Embryonic facial prominence (tissue), 1 donor: Measurements from ENCODE around the gene FAF1.

ENCODE experiments used
- DNase-seq: peaks from one replicate; pipeline ENCODE4 v3.0.0-alpha.2; 2016; ENCODE audit errors: extremely low spot score

Gene FAF1

DNA sequence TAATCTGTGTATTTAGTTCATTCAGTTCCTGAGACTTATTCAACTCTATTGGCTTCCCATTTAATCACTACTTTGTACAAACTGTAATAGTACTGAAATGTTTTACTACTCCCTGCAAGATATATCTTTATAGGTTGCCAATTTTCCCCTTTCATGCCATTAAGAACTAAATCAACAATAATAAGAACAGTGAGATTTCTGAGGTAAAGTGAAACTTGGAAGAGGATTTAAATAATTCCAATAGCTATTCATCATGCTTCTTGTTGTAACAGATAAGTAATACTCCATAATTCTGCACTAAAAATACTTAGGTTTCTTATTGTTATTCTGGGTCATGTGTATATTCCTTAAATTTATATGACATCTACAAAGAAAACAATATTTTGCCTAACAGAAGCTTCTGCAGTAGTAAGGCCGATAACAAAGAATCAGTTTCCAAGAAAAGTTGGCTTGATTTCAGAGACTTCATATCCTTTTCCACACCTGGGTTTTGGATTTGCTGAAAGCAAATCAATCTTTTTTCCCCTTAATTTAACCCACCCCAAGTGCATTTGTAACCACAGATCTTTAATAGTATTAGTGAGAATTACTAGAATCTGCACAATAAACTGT, 258.3 kb downstream of the FAF1 start:
- no peak for DNase-seq

DNA sequence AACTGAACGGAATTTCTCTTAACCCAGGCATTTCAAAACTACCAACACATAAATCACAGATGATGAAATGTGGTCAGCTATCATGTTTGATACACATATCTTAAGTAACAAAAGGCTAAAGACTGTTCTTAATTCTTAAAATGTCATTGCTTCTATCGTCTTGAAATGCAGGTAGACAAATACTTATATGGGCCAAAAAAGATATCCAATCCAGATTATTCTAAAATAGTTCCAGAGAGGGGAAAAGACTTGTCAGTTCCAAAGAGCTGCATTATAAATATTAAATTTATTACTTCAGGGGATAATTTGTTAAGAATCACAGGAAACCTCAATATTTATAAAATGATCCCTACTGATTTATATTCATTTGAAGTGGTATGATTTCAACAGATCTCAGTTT, 259.4 kb downstream of the FAF1 start:
- DNase-seq = no peak

- no peak for DNase-seq
Observed at GRCh38 chr1:50700214-50700613, 259.9 kb downstream of the FAF1 start.

- DNase-seq = no peak
Observed at GRCh38 chr1:50699795-50700194, 260.3 kb downstream of the FAF1 start.

DNA sequence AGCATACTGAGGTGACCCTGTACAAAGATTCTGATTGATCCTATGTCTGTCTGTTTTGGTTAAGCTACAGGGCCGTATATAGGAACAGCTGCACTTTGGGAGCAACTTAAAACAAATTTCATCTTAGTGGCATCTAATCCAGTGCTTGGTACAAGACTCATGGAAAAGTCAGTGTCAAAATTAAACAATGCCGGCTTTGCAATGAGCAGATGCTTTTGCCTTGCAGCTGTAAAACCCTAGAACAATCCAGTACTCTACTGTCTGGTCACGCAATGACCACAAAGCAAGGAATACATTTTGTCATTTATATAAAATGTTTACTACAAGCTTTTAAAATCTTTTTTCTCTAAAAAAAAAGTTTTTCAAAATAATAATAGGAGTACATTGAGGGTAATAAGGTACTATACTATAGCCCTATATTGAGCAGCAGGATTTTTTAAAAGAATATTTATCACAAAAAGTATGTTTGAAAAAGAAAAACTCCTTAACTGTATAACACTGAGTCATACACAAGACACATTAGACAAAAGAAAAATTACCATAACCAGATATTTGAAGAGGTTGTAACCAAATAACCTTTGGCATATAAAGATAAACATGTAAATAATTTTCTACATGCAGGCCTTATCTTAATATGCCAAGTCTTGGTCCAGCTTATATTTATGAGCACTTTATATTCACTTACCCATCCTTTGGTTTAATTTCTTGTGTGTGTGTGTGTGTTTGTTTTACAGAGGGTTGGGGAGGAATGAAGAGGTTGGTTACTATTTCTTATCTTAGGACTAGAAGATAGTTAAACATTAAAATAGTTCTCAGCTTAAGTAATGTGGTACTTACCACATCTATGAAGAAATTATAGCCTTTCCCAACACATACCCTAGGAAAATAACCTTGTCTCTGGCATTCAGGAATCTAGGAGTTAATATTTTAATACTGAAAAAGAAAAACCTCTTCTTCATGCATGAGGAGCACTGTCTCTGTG, 262.3 kb downstream of the FAF1 start:
- no peak for DNase-seq

- no peak for DNase-seq
Observed at GRCh38 chr1:50693829-50694228, 266.2 kb downstream of the FAF1 start.

- no peak for DNase-seq
Observed at GRCh38 chr1:50684185-50684584, 275.9 kb downstream of the FAF1 start.

- no peak for DNase-seq
Observed at GRCh38 chr1:50681931-50682330, 278.1 kb downstream of the FAF1 start.

GRCh38 chr1:50667710-50668356, 292.2 kb downstream of the FAF1 start:
- no peak for DNase-seq

DNA sequence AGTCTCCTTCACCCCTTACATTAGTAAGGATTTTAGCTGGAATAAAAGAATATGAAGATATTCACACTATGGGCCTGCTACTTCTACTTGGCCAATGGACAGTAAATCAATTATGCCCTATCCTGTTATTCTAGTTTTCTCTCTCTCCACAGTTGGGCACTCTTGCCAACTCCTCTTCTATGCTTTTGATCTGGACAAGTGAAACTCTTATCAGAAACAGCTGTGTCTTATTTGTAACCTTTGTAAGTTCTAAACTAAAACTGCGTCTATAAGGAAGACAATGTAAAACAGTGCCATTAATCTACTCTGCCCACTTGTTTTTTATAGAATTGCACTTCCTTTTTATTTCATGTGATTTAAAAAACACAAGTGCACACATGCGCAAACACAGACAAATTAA, 292.8 kb downstream of the FAF1 start:
- no peak for DNase-seq

DNA sequence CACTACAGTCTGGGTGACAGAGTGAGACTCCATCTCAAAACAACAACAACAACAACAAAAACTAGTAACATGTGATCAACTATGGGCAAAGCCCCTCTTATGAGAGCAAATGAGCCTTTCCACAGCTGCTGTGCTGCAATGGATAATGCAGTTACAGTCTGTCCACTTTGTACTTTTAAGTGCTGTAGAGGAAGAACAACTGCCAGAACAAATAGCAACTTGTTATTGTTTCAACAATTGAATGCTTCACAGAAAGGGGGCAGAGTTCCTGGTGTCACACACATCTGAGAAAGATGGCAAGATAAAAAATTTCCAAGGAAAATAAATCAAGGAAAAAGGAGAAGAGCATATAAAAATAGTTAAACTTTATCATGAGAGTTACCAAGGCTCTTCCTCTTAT, 293.2 kb downstream of the FAF1 start:
- no peak for DNase-seq

- DNase-seq = no peak
Observed at GRCh38 chr1:50665413-50665812, 294.7 kb downstream of the FAF1 start.

DNA sequence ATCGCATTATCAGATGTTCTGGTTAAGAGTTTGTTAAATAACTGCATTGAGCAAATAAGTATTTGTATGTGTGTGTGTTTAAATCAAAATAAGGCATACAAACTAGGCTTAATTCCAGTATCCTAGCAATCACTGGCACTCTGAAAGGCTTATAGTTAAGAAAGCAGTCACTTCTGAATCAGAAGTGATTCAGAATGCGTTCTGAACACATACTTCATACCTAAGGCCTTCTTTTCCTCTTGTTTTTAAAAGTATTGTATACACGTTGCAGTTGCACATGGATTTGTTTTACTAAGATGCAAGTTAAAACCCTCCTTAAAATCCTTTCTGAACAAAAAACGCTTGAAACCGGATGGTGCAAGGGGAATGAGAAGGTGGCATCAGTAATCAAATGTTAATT, 298.4 kb downstream of the FAF1 start:
- DNase-seq = no peak

GRCh38 chr1:50659107-50659662, 300.9 kb downstream of the FAF1 start:
- no peak for DNase-seq

GRCh38 chr1:50658459-50659076, 301.5 kb downstream of the FAF1 start:
- DNase-seq = no peak

DNA sequence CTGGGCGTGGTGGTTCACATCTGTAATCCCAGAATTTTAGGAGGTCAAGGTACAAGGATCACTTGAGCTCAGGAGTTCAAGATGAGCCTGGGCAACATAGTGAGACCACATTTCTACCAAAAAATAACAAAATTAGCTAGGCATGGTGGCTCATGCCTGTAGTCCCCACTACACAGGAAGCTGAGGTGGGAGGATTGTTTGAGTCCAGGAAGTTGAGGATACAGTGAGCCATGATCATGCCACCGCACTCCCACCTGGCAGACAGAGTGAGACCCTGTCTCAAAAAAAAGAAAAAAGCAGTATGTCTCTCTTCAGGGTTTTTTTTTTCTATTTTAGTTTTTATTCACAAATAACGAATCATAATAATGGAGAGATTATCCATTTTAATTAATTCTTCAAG, 303.1 kb downstream of the FAF1 start:
- no peak for DNase-seq

DNA sequence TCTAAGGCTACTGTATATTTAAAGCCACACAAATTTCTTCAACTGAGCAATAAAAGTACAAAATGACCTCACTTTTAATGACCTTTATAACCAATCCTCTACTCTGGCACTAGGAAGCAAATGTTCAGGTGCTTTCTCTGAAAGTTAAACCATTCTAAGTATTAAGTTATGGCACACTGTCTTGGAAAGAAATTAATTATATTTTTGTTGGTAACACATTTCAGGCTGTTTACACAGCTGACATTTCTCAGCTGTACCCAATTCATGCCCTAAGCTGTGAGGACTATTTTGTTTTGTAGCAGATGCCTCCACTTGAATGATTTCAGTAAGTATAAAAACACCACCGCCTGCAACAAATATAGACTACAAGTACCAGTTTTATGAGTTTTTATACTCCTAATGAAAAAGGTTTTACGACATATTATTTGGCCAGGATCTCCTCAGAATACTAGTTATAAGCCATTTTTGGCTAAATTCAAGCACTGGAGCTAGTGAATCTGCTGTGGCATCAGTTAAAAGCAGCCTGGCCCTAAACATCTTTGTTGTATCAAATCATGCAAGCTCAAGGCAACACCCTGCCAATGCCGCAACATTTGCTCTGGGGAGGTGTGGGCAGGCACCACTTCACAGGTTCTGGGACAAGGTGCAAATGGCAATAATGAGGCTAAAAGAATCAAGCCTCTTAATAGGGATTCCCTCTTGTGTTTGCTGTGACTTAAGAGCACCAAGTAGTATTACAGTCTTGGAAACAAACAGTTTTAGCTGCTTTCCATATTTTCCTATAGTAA, 308.4 kb downstream of the FAF1 start:
- no peak for DNase-seq

DNA sequence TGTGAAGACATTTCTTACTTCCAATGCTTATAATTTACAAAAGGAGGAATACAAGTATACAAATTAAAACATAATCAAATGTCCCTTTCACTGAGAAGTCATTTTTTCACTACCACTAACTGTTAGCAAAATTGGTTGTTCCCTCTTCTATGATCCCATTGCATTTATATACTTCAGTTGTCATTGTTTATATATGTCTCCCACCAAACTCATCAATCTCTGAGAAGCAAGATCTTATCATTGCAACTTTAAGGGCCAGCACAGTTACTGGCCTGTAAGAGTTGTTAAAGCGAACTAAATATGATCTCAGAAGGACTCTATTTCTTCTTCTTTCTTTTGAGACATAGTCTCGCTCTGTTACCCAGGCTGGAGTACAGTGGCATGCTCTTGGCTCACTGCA, 313.5 kb downstream of the FAF1 start:
- no peak for DNase-seq

DNA sequence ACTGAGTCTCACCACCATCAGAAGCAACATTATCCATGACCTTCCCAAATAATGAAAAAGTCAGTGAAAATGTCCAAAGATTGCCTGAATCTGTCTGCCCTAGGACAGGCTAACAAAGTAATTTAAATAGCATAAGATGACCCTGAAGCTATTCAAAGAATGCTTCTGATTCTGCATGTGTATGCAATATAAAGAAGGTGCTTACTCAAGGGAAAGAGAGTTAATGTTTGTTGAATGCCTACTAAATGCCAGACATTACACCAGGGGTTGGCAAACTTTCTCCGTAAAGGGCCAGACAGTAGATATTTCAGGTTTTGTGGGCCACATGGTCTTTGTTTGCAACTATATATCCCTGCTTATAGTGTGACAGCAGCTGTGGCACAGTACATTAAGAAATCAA, 314.9 kb downstream of the FAF1 start:
- DNase-seq = no peak

- DNase-seq = no peak
Observed at GRCh38 chr1:50644447-50645105, 315.5 kb downstream of the FAF1 start.

GRCh38 chr1:50637460-50637859, 322.6 kb downstream of the FAF1 start:
- no peak for DNase-seq
